ENCODE measurements around the gene DDX24. TPM values are rescaled to one million over a fixed set of nuclear protein-coding genes. Genes with fewer than 3 reads are reported as not detected.

The DDX24 gene
- total and polyA plus RNA-seq, 9 of the 15 experiments (the other 6 are each of a cell fraction or from before 2014, with no cell fraction given), result 82.4 to 175 (median 122) TPM

GRCh38 chr14:94115058-94115591, 34.1 kb upstream of the DDX24 start (continued):
- TF ChIP-seq BCLAF1 (IDR thresholded peaks at IDR 0.05; ENCODE audit: borderline replicate concordance in 1 of 2, control insufficient read depth in 1 of 2, low read depth in 2 of 2, low read length in 1 of 2) (no peak), CBX3 (IDR thresholded peaks at IDR 0.05; ENCODE audit: borderline replicate concordance in 1 of 2, low read length in 2 of 2) (no peak), NFYB (IDR thresholded peaks at IDR 0.05; ENCODE audit: extremely low read depth, insufficient read length) (no peak), LEF1 (IDR thresholded peaks at IDR 0.05) (no peak), E2F1 (CRISPR knock-in tag; IDR thresholded peaks at IDR 0.05) (no peak)

DNA sequence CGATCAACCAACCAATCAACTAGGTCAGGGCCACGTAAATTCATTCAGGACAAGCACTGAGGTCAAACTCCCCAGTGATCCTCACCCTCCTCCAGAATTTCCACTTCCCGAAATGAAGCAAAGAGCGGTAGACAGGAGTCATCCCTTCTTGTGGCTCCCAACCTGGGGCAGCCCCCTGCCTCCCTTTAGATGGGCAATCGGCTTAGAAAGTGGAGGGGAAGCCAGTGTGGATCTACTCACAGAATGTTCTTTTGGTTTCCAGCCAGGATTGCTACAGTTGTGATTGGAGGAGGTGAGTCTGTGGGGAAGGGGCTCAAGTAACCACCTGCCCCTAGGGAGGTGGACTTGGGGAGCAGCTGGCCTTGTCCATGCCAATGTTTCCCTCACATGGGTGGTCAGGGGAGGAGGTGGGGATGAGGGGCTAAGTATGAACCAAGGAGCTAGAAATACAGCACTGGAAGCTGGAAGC, 33.6 kb upstream of the DDX24 start:
- POLR2A ChIA-PET, result no interaction called here
- peaks cover 8 to 15% of the 10 kb centered on the region in 2 experiments; a peak in 4 of 5 replicates for H3K4me1 ChIP-seq (replicated peaks in 1 of 2; ENCODE audit: control insufficient read depth in 2 of 2, insufficient read depth in 2 of 2, low read length in 2 of 2)
- no peaks in the 10 kb centered on the region for H3K79me2 ChIP-seq (ENCODE audit: control insufficient read depth, insufficient read depth, low read length)
- no peak overlapping the region for H2AFZ ChIP-seq (ENCODE audit: low read depth, low read length)
- ATAC-seq (no peak), DNase-seq (ENCODE audit: extremely low read depth in 1 of 4, low spot score in 3 of 4) (no peak), FAIRE-seq (no peak)
- no peak for TF ChIP-seq POLR2H (tag; IDR thresholded peaks at IDR 0.05; ENCODE audit: low read depth)
- no peak for TF ChIP-seq BDP1 (IDR thresholded peaks at IDR 0.05; ENCODE audit: insufficient read depth, insufficient read length)
- TF ChIP-seq SNAPC5 (CRISPR knock-in tag; IDR thresholded peaks at IDR 0.05), result no peak
- TF ChIP-seq MCM3 (IDR thresholded peaks at IDR 0.05), result no peak
- 5% methylated on average over 4 of the region's 5 CpGs for WGBS (ENCODE audit: insufficient coverage, low coverage, missing lambda C conversion rate)
- no peaks in the 10 kb centered on the region for H3K36me3 ChIP-seq (ENCODE audit: control insufficient read depth, insufficient read depth, low read length)
- H3K9ac ChIP-seq (ENCODE audit: insufficient read depth in 1 of 2, low read depth in 2 of 2, low read length in 2 of 2), result no peak overlapping the region
- no peaks in the 10 kb centered on the region for H3K9me1 ChIP-seq (ENCODE audit: control insufficient read depth, insufficient read depth, low read length)
- no TSS peak for BruUV-seq (replicated peaks)
- no peaks in the 10 kb centered on the region for H3K9me3 ChIP-seq (replicated peaks; ENCODE audit: control insufficient read depth, insufficient read depth, low read depth, low read length)
- no peaks in the 10 kb centered on the region; the same call in 1 of the 2 replicates for H4K20me1 ChIP-seq (replicated peaks; ENCODE audit: control insufficient read depth, insufficient read depth, low read length)
- H3K27me3 ChIP-seq (ENCODE audit: control insufficient read depth in 2 of 2, insufficient read depth in 2 of 2, low read length in 2 of 2), result peaks cover 2 to 27% of the 10 kb centered on the region in 2 experiments; a peak in 3 of 5 replicates
- CTCF ChIA-PET (ENCODE audit: low intra/inter-chr PET ratio), result no interaction called here
- in situ Hi-C loops (cut with MboI), result no loop called here
- H3K27ac ChIP-seq (ENCODE audit: extremely low read depth, low read depth, low read length), result no peak overlapping the region
- no peak overlapping the region for H3K4me3 ChIP-seq
- H3K4me2 ChIP-seq (ENCODE audit: insufficient read depth, low read length), result no peak overlapping the region
- intact Hi-C loops (cut with micrococcal nuclease), result no loop called here
